ENCODE results near the gene FGFR4.

The FGFR4 gene

GRCh38 chr5:177099422-177100093 lies 12.8 kb downstream of the FGFR4 start:
- H3K4me3 ChIP-seq (ENCODE audit: low read depth, low read length), result no peak overlapping the region

DNA sequence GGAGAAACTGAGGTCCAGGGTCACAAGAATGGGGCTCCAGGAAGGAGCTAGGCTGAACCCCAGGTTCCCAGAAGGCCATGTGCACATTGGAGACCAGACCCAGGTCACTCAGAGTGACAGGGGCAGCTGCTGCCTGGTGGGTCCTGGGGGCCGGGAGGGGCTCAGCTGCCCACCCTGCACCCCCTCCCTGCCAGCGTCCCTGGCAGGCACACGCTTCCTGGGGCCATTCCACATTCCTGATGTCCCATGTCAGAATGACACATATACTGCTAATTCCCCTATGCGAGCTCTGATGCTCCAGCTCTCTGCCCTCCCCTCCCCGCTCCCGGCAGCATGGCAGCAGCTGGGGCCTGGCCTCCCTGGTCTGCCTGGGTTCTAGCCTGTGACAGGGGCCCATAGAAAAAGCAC lies 14.0 kb downstream of the FGFR4 start:
- H3K4me3 ChIP-seq (ENCODE audit: low read depth, low read length), result no peak overlapping the region

DNA sequence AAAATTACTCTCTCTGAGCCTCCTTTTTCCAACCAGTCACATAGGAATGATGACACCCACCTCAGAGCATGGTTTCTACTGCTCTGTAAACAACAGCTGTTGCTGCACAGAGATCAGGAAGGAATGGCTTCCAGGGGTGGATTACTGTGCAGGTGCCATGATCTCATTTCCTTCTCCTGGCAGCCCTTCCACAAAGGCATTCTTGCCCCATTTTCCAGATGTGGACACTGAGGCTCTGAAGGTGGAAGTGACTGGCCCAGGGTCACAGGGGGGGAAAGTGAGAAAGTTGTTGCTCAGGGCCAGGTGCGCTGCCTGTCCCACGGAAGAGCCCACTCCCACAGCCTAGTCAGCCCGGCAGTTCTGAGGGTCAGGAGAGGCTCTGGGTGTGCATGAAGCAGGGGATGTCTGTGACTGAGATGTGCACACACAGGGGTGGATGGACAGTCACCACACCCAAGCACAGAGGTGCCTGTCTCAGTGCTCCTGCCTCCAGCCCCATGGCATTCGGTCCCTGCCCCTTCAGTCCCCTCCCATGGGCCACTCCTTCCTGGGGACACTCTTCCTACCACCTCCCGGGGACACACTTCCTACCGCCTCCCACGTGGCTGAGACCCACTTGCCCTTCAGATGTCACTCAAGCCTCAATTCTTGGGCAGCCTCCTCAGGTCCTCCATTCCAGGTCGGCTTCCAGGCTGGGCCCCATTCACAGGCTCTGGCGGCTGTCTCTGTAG lies 17.0 kb downstream of the FGFR4 start:
- no peak overlapping the region for H3K4me3 ChIP-seq (ENCODE audit: low read depth, low read length)

- H3K4me3 ChIP-seq (ENCODE audit: low read depth, low read length), result no peak overlapping the region
Observed at GRCh38 chr5:177105691-177106476, 19.2 kb downstream of the FGFR4 start.

- H3K4me3 ChIP-seq (ENCODE audit: low read depth, low read length), result no peak overlapping the region
Observed at GRCh38 chr5:177107159-177107558, 20.4 kb downstream of the FGFR4 start.

GRCh38 chr5:177109810-177110209 lies 23.1 kb downstream of the FGFR4 start:
- no peak overlapping the region for H3K4me3 ChIP-seq (ENCODE audit: low read depth, low read length)

DNA sequence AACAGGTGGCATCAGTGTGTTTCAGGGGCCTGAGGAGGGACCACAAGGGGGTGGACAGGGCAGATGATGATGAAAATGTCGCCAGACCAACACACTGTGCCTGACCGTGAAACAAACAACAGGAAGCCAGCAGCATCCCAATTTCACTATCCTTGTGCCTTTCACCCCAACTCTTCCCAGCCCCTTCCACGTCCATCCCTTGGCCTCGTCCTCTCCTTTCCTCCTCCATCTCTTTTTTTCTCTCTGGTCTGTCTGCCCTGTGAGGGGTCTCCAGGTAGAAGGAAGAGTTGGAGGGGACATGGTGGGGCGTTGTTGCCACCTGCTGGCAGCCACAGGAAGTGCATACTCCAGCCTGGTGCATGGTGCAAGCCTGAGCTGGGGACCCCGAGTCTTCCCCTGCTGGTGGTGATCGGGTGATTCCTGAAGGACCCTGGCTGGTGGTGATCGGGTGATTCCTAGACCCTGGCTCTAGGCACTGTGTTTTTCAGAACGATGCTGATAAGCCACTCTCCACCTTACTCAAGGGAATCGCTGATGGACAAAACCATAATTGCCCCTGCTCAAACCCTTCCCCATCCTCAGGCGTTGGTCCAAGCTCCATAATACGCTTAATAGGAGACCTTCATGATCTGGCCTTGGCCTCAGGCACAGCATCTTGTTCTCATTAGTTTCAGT lies 25.1 kb downstream of the FGFR4 start:
- no peak overlapping the region for H3K4me3 ChIP-seq (ENCODE audit: low read depth, low read length)

DNA sequence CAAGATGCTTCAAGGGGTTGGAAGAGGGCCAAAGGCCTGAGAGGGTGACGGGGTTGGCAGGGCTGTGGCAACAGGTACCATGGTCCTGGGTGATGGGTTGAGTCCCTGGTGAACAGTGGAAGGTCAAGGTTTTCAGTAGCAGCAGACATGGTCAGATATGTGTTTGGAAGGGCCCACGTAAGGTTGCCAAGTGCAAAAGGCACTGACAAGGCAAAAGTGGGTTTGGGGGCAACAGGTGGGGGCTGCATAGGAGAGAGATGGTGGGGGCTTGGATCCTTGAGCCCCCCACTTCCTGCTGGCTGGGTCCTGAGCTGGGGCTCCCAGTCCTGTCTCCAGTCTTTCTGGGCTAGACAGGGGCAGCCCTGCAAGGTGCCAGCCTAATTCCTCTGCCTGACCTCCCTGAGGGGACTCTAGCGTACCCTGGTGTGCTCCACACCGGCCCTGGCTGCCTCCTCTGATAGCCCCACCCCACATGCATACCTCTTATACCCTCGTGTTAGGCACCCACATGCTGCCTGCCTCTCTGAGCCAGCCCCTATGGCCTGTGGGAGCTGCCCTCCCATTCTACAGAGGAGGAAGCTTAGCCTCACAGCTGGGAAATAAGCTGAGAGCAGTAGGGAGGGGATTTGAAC lies 26.0 kb downstream of the FGFR4 start:
- H3K4me3 ChIP-seq (ENCODE audit: low read depth, low read length), result no peak overlapping the region

DNA sequence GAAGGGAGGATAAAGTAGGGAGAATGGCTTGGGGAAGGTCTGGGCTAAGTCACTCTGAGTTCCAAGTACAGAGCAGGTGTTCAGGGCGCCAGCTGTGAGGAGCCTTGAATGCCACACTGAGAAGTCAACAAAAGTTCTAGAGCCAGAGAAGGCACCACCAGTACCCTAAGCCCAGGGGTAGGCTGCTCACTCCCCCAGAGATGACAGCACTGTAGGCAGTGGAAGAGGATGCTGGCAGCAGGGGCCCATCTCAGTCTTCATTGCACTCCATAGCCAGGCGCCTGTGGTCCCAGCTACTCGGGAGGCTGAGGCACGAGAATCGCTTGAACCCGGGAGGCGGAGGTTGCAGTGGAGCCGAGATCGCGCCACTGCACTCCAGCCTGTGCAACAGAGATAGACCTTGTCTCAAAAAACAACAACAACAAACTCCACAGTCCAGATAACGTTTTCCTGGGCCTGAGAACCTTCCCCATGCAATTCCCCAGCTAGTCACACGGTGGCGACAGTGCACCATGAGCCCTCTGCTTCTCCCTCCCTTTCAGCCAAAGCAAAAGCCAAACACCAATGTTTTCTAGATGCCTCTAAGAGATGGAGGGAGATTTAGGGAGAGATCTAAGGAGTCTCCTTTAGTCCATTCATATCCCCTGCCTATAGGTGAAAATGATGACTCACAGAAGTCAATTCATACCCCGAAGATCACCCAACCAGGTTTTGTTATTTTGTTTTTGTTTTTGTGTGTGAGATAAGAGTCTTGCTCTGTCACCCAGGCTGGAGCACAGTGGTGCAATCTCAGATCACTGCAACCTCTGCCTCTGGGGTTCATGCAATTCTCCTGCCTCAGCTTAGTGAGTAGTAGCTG lies 27.1 kb downstream of the FGFR4 start:
- H3K4me3 ChIP-seq (ENCODE audit: low read depth, low read length), result no peak overlapping the region

- H3K4me3 ChIP-seq (ENCODE audit: low read depth, low read length), result no peak overlapping the region
Observed at GRCh38 chr5:177116631-177117373, 30.1 kb downstream of the FGFR4 start.

DNA sequence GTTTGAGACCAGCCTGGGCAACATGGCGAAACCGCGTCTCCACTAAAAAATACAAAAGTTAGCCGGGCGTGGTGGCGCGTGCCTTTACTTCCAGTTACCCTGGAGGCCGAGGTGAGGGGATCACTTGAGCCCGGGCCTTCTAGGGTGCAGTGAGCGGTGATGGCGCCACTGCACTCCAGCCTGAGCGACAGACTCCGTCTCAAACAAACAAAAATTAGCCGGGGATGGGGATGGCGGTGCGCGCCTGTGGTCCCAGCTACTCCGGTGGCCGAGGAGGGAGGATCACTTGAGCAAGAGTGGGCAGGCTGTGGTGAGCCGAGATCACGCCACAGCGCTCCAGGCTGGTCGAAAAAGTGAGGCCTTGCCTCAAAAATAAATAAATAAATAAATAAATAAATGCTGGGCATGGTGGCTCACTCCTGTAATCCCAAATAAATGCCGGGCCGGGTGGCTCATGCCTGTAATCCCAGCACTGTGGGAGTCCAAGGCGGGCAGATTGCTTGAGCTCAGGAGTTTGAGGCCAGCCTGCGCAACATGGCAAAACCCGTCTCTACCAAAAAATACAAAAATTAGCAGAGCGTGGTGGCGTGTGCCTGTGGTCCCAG lies 30.8 kb downstream of the FGFR4 start:
- no peak overlapping the region for H3K4me3 ChIP-seq (ENCODE audit: low read depth, low read length)

GRCh38 chr5:177122566-177122965 lies 35.9 kb downstream of the FGFR4 start:
- H3K4me3 ChIP-seq (ENCODE audit: low read depth, low read length), result no peak overlapping the region

- H3K4me3 ChIP-seq (ENCODE audit: low read depth, low read length), result no peak overlapping the region
Observed at GRCh38 chr5:177123789-177124485, 37.2 kb downstream of the FGFR4 start.

- no peak overlapping the region for H3K4me3 ChIP-seq (ENCODE audit: low read depth, low read length)
Observed at GRCh38 chr5:177124486-177124991, 37.8 kb downstream of the FGFR4 start.

- H3K4me3 ChIP-seq (ENCODE audit: low read depth, low read length), result no peak overlapping the region
Observed at GRCh38 chr5:177126771-177127170, 40.1 kb downstream of the FGFR4 start.

- no peak overlapping the region for H3K4me3 ChIP-seq (ENCODE audit: low read depth, low read length)
Observed at GRCh38 chr5:177128551-177128981, 41.9 kb downstream of the FGFR4 start.

GRCh38 chr5:177130211-177131018 lies 43.7 kb downstream of the FGFR4 start:
- H3K4me3 ChIP-seq (ENCODE audit: low read depth, low read length), result no peak overlapping the region
